Brain pericyte (primary cell): ENCODE results near the gene CCM2.
"Not testable (repeated sequence)": the region's sequence is repeated elsewhere in the genome, so short reads cannot be mapped to it uniquely, and the experiment has no call there.

Experiments used
- DNase-seq: peaks from one replicate; pipeline ENCODE4 v3.0.0-alpha.2; 2012; ENCODE audit warnings: low read depth, low spot score

Gene CCM2

GRCh38 chr7:44981035-44981706, 18.8 kb upstream of the CCM2 start:
- DNase-seq: no peak

GRCh38 chr7:44982535-44982923, 17.5 kb upstream of the CCM2 start:
- DNase-seq: no peak

- no peak for DNase-seq
Observed at GRCh38 chr7:44982970-44983369, 17.0 kb upstream of the CCM2 start.

- DNase-seq: no peak
Observed at GRCh38 chr7:44983742-44984477, 16.1 kb upstream of the CCM2 start.

DNA sequence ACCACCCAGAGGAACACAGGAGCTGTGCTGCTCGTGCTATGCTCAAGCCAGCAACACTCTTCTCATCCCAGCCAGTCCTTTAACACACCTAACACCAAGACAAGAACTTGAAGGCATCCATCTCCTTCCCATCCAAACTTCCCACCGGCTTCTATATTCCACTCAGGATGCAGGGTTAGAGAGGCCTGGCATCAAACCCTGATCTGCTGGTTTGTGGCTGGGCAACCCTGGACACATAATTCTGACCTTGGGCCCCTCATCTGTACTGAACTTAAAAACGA, 15.6 kb upstream of the CCM2 start:
- no peak for DNase-seq

DNA sequence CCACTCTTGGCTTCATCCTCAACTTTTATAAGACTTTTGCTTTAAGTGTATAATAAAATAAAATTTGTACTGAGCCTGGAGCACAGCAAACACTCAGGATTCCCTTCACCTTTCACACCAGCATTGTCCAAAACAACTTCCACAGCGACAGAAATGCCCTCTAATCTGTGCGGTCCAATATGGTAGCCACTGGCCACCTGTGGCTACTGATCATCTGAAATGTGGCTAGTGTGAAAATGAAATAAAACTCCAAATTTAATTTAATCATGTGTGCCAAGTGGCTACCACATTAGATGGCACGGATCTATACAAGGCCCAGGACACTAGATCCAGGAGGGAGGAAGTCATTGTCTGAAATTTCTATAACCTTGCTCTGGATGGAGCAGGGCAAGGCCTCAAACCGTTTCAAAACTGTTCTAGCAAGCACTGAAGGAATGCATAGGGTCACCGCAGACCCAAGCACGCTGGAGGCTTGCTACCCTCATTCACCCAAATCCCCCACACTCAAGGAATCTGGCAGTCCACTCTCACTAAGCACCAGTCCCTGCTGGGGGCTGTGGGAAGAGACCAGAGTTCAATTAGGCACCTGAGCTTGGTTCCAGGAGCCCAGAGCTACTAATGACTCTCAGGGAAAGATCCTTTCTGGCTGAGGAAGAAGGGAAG, 14.8 kb upstream of the CCM2 start:
- no peak for DNase-seq

DNA sequence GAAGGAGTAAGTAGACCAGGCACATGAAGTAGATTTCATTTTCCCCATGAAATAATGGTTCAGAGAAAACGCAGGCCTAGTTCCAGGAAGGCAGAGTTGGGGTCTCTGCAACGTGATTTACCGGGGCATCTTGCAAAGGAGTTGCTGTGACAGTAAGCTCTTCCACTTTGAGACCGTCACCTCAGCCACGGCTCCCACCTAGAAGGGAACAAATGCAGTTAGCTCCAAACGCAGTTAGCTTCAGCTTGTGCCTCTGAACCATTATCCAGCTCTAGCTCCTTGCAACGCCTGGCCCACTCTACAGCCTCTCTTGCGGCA, 14.1 kb upstream of the CCM2 start:
- DNase-seq: no peak

GRCh38 chr7:44986218-44987053, 13.6 kb upstream of the CCM2 start:
- DNase-seq: peak; percentile 90

DNA sequence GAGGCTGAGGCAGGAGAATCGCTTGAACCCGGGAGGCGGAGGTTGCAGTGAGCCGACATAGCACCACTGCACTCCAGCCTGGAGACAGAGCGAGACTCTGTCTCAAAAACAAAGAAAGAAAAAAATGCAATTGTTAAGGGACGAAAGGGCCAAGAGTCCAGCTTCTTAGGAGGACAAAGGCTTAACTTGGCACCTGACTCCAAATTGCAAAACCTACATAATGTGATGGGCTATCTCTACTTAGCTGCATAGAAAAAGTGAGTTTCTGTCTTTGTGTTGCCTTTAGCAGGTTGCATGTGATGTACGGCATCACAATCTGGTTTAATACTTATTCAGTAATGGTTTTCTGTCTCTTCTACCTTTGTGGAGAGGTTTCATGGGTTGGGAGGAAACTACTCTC, 12.5 kb upstream of the CCM2 start:
- no peak for DNase-seq

DNA sequence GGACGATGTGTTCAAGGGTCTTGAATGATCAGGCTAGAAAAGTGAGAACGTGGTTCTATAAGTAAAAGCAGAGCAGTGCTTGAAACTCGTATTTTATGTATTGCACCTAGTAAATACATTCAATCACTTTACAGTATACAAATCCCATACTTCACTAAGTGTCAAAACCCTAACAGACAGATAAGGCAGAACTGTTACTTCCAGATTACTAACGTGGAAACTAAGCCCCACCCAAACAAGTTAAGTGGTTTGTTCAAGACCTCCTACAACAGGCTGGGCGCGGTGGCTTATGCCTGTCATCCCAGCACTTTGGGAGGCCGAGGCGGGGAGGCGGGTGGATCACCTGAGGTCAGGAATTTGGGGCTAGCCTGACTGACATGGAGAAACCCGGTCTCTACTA, 12.0 kb upstream of the CCM2 start:
- no peak for DNase-seq

GRCh38 chr7:44988701-44989100, 11.3 kb upstream of the CCM2 start:
- no peak for DNase-seq

- DNase-seq: no peak
Observed at GRCh38 chr7:44989132-44989531, 10.9 kb upstream of the CCM2 start.

GRCh38 chr7:44990109-44991023, 9.6 kb upstream of the CCM2 start:
- DNase-seq: no peak

DNA sequence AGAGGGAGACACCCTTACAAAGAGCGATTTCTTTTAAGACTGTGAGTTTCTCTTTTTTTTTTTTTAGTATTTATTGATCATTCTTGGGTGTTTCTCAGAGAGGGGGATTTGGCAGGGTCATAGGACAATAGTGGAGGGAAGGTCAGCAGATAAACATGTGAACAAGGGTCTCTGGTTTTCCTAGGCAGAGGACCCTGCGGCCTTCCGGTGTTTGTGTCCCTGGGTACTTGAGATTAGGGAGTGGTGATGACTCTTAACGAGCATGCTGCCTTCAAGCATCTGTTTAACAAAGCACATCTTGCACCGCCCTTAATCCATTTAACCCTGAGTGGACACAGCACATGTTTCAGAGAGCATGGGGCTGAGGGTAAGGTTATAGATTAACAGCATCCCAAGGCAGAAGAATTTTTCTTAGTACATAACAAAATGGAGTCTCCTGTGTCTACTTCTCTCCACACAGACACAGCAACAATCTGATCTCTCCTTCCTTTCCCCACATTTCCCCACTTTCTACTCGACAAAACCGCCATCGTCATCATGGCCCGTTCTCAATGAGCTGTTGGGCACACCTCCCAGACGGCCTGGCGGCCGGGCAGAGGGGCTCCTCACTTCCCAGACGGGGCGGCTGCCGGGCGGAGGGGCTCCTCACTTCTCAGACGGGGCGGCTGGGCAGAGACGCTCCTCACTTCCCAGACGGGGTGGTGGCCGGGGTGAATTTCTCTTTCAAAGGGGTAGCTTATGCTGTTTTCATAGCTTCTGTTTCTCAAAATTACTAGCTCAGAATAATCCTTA, 7.8 kb upstream of the CCM2 start:
- not testable (repeated sequence) for DNase-seq

- no peak for DNase-seq
Observed at GRCh38 chr7:44994877-44995554, 5.0 kb upstream of the CCM2 start.

DNA sequence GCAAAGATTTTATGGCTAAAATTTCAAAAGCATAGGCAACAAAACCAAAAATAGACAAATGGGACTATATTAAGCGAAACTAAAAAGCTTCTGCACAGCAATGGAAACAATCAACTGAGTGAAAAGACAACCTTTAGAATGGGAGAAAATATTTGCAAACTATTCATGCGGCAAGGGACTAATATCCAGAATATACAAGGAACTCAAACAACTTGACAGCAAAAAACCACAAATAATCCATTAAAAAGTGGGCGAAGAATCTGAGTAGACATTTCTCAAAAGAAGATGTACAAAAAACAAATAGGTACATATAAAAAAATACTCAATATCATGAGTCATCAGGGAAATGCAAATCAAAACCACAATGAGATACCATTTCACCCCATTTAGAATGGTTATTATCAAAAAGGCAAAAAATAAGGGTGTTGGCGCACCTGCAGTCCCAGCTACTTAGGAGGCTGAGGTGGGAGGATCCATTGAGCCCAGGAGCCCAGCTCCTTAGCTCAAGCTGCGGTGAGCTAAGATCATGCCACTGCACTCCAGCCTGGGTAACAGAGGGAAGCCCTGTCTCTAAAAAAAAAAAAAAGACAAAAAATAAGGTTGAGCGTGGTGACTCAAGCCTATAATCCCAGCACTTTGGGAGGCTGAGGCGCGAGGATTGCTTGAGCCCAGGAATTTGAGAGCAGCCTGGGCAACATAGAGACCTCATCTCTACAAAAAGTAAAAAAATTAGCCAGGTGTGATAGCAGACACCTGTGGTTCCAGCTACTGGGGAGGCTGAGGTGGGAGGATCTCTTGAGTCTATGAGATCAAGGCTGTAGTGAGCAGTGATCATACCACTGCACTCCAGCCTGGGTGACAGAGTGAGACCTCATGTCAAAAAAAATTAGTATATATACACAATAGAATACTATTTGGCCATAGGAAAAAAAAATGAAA, 4.2 kb upstream of the CCM2 start:
- no peak for DNase-seq

- DNase-seq: no peak
Observed at GRCh38 chr7:44998153-44998871, 1.7 kb upstream of the CCM2 start.
